Heart left ventricle (tissue), 13 donors: Measurements from ENCODE around the gene RGMA.

Experiments used
- POLR2A ChIP-seq, 2 donors: fragments of 450-650 bp; IDR thresholded peaks; one replicate each; pipeline ENCODE4 v1.6.1; 2017; ENCODE audit warnings: antibody characterized with exemption in 2 of 2, mild to moderate bottlenecking in 2 of 2, moderate library complexity in 2 of 2
- TF ChIP-seq, protein P1 (sequence below), 12 donors: fragments of 200-600 bp; sonication (generic) in 4 of 12; IDR thresholded peaks; one replicate each; pipeline versions ENCODE4 v1.5.0 to v1.8.0; 2018 to 2022; ENCODE audit warnings: antibody characterized with exemption in 12 of 12, mild to moderate bottlenecking in 5 of 12
- donor health status: ischemic (EF 13 %, LVEDD 7.1; RV severe dilation, severe dysfunction).
- donor health status: DM: no; HTN: yes; CAD: no.
- donor health status: DM: no; HTN: no; CAD: no.
- donor health status: ischemic (EF 25% LVEDD 6.9; RV normal size, moderate dysfunction).
- donor health status: ischemic (EF 25% LVEDD 5.7; RV mildly dilated, moderate dysfunction).
- donor health status: ischemic (EF 35%, LVEDD 5.7; RV mildly dilated, moderate dysfunction).
- donor health status: nonischemic (EF 11% LVEDD 7.7; RV severe dilation, severe dysfunction).
- donor health status: DM: yes; HTN: yes; CAD: no.
- donor health status: PGD.
- donor health status: ischemic (EF 29% LVEDD 5.4; RV normal size, mild dysfunction).
- donor health status: nonischemic (EF 23%, LVEDD 6.1; RV moderate dilation, normal function).

DNA sequence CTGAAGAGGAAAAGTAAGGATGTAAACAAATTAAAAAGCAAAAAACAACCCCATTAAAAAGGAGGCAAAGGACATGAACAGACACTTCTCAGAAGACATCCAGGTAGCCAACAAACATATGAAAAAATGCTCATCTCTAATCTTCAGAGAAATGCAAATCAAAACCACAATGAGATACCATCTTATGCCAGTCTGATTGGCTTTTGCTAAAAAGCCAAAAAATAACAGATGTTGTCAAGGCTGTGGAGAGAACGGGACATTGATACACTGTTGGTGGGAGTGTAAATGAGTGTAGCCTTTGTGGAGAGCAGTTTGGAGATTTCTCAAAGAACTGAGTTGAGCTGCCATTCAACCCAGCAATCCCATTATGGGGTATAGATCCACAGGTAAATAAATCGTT is 18.6 kb upstream of the RGMA start:
- TF ChIP-seq, protein P1, sequence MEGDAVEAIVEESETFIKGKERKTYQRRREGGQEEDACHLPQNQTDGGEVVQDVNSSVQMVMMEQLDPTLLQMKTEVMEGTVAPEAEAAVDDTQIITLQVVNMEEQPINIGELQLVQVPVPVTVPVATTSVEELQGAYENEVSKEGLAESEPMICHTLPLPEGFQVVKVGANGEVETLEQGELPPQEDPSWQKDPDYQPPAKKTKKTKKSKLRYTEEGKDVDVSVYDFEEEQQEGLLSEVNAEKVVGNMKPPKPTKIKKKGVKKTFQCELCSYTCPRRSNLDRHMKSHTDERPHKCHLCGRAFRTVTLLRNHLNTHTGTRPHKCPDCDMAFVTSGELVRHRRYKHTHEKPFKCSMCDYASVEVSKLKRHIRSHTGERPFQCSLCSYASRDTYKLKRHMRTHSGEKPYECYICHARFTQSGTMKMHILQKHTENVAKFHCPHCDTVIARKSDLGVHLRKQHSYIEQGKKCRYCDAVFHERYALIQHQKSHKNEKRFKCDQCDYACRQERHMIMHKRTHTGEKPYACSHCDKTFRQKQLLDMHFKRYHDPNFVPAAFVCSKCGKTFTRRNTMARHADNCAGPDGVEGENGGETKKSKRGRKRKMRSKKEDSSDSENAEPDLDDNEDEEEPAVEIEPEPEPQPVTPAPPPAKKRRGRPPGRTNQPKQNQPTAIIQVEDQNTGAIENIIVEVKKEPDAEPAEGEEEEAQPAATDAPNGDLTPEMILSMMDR (IDR thresholded peaks at IDR 0.05): no peak
- TF ChIP-seq POLR2A (IDR thresholded peaks at IDR 0.05): no peak
